PC-9 (cell line): Measurements from ENCODE around the gene ACSF2. TPM values are rescaled to one million over a fixed set of nuclear protein-coding genes. Genes with fewer than 3 reads are reported as not detected.

Experiments
- BruUV-seq: library from RNA; stranded (reverse); fragments of 400-500 nt; replicated peaks from 2 replicates; lab custom pipeline; 2021; lab: Mats Ljungman, UMichigan
- CTCF ChIA-PET: fragments of 300-600 bp; sonication (Branson Sonifier 250); formaldehyde crosslinking; loops from one replicate; lab custom pipeline; 2022; ENCODE audit warnings: antibody characterized with exemption; lab: Charles Lee
- POLR2A ChIA-PET: fragments of 300-600 bp; sonication (Branson Sonifier 250); formaldehyde crosslinking; loops from one replicate; lab custom pipeline; 2022; ENCODE audit warnings: antibody characterized with exemption; ENCODE audit not compliant: unreplicated experiment; lab: Charles Lee
- DNase-seq, 2 experiments: peaks; one replicate each; pipeline versions ENCODE4 v3.0.0 to v3.0.0-alpha.2; 2015 to 2022; ENCODE audit warnings: mixed read lengths in 1 of 2
- H2AFZ ChIP-seq: fragments of 200-600 bp; sonication (generic); 2 replicates; pipeline ENCODE4 v1.8.1; 2017; ENCODE audit warnings: antibody characterized with exemption
- H3F3A ChIP-seq: fragments of 200-600 bp; sonication (generic); 2 replicates; pipeline ENCODE4 v1.8.1; 2017; ENCODE audit warnings: antibody characterized with exemption, mild to moderate bottlenecking, low read depth; ENCODE audit not compliant: insufficient read depth
- H3K27ac ChIP-seq: fragments of 200-600 bp; sonication (generic); 2 replicates; pipeline ENCODE4 v1.6.1; 2016; ENCODE audit warnings: mixed run types
- H3K27me3 ChIP-seq: fragments of 200-600 bp; sonication (generic); 2 replicates; pipeline ENCODE4 v1.6.1; 2016; ENCODE audit warnings: low read depth, mixed run types; ENCODE audit not compliant: insufficient read depth
- H3K36me3 ChIP-seq: fragments of 200-600 bp; sonication (generic); 2 replicates; pipeline ENCODE4 v1.6.1; 2016; ENCODE audit warnings: low read depth, mixed run types
- H3K4me1 ChIP-seq: fragments of 200-600 bp; sonication (generic); replicated peaks from 2 replicates; pipeline ENCODE4 v1.6.1; 2016; ENCODE audit warnings: mixed run types; ENCODE audit not compliant: insufficient read depth
- H3K4me2 ChIP-seq: fragments of 200-600 bp; sonication (generic); 2 replicates; pipeline ENCODE4 v1.6.1; 2017; ENCODE audit warnings: mixed run types
- H3K4me3 ChIP-seq: fragments of 200-600 bp; sonication (generic); 2 replicates; pipeline ENCODE4 v1.6.1; 2016; ENCODE audit warnings: mixed run types
- H3K79me2 ChIP-seq: fragments of 200-600 bp; sonication (generic); 2 replicates; pipeline ENCODE4 v1.6.1; 2017; ENCODE audit warnings: low read depth, mixed run types
- H3K9me2 ChIP-seq: fragments of 200-600 bp; sonication (generic); 2 replicates; pipeline ENCODE4 v1.8.1; 2017; ENCODE audit warnings: mild to moderate bottlenecking; ENCODE audit not compliant: insufficient read depth
- H3K9me3 ChIP-seq: fragments of 200-600 bp; sonication (generic); 2 replicates; pipeline ENCODE4 v1.8.1; 2016; ENCODE audit warnings: low read depth; ENCODE audit not compliant: insufficient read depth
- H4K20me1 ChIP-seq: fragments of 200-600 bp; sonication (generic); 2 replicates; pipeline ENCODE4 v1.8.1; 2017; ENCODE audit not compliant: insufficient read depth
- EZH2 ChIP-seq: fragments of 200-600 bp; sonication (generic); IDR thresholded peaks from 2 replicates; pipeline ENCODE4 v1.8.0; 2017; ENCODE audit warnings: antibody characterized with exemption, low read depth
- intact Hi-C: fragments of 100-400 bp; cut with micrococcal nuclease; formaldehyde crosslinking; loops from one replicate; pipeline ENCODE4 v1.10.0; 2022; ENCODE audit not compliant: unreplicated experiment
- total RNA-seq: library from RNA; stranded (reverse); gene quantifications from 2 replicates; pipeline ENCODE4 v1.2.3, GENCODE V29; 2021
- TF ChIP-seq, protein P1 (sequence below): fragments of 200-600 bp; sonication (generic); conservative IDR thresholded peaks from 2 replicates; pipeline ENCODE4 v1.6.1; 2017; ENCODE audit warnings: mixed run types, antibody characterized with exemption, mild to moderate bottlenecking, moderate library complexity

Gene ACSF2
- total RNA-seq, 1 experiment from 2014 or later, result 154 TPM

DNA sequence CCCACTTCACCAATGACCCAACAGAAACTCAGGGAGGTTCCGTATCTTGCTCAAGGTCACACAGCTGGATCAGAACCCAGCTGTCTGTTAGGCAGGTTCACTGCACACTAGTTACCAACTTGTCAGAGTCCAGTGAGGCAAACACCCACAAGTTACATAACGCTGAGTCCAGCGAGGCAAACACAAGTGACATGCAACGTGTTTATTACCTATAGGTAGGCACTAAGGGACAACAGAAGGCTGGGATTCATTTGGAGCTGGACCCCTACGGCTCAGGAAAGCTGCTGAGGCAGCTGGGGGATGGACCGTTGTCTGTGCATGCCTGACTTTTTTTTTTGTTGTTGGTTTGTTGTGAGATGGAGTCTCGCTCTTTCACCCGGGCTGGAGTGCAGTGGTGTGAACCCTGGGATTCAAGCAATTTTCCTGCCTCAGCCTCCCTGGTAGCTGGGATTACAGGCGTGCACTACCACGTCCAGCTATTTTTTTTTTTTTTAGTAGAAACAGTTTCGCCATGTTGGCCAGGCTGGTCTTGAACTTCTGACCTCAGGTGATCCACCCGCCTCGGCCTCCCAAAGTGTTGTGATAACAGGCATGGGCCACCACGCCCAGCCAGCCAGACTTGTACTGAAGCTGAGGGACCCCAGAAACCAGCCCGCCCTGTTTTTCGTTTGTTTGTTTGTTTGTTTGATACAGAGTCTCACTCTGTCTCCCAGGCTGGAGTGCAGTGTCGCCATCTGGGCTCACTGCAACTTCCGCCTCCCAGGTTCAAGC is 50.7 kb downstream of the ACSF2 start:
- intact Hi-C loops, result loop anchor here (10.0 kb wide), 2 partner anchors 202 to 382 kb away; partner anchors contain the start of genes PDK2 and TMEM92

DNA sequence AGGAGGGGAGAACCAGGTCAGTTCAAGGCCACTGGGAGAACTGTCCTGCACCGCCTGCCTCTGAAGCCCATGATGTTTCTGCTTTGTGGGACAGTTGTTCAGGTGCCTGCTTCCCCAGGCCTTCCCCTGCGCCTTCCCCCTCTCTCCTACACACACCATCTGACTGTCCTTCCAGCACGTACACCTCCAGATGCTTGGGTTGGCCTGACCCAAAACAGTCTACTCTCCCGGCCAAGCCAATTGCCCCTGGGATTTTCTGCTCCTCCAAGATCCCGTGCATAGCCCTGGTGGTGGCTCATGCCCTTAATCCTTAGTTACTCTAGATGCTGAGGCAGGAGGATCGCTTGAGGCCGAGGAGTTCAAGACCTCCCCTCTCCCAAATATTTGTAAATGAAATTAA is 52.0 kb downstream of the ACSF2 start:
- H3K27me3 ChIP-seq, result no peaks in the 10 kb centered on the region
- H3K4me2 ChIP-seq, result peak overlapping the region; percentile 79
- POLR2A ChIA-PET, result interaction anchor here (0.6 kb wide), 1 partner anchor 162 kb away, joined by 3 read pairs; no protein-coding TSS in a partner anchor
- TF ChIP-seq, protein P1, sequence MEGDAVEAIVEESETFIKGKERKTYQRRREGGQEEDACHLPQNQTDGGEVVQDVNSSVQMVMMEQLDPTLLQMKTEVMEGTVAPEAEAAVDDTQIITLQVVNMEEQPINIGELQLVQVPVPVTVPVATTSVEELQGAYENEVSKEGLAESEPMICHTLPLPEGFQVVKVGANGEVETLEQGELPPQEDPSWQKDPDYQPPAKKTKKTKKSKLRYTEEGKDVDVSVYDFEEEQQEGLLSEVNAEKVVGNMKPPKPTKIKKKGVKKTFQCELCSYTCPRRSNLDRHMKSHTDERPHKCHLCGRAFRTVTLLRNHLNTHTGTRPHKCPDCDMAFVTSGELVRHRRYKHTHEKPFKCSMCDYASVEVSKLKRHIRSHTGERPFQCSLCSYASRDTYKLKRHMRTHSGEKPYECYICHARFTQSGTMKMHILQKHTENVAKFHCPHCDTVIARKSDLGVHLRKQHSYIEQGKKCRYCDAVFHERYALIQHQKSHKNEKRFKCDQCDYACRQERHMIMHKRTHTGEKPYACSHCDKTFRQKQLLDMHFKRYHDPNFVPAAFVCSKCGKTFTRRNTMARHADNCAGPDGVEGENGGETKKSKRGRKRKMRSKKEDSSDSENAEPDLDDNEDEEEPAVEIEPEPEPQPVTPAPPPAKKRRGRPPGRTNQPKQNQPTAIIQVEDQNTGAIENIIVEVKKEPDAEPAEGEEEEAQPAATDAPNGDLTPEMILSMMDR, result no peak
- no peak for TF ChIP-seq EZH2
- H3K4me1 ChIP-seq, result peaks cover 29% of the 10 kb centered on the region
- H3K9me3 ChIP-seq, result no peaks in the 10 kb centered on the region
- no peaks in the 10 kb centered on the region for H3K9me2 ChIP-seq
- H3K27ac ChIP-seq, result peak overlapping the region; percentile 54; the same call in 1 of the 2 replicates
- no peaks in the 10 kb centered on the region; the same call in 1 of the 2 replicates for H4K20me1 ChIP-seq
- H3F3A ChIP-seq, result peaks cover 56% of the 10 kb centered on the region
- intact Hi-C loops, result loop anchor here (1.0 to 10.0 kb wide), 6 partner anchors 54 to 383 kb away; partner anchors contain the start of genes LRRC59, PDK2 and TMEM92
- peaks cover 1% of the 10 kb centered on the region; the same call in 1 of the 2 replicates for H3K36me3 ChIP-seq
- CTCF ChIA-PET, result interaction anchor here (0.6 to 0.7 kb wide), 6 partner anchors 26 to 453 kb away, joined by 5 to 17 read pairs (median 12); no protein-coding TSS in a partner anchor
- H3K4me3 ChIP-seq, result peak overlapping the region; percentile 86
- BruUV-seq, result no TSS peak
- no peak for DNase-seq
- H3K79me2 ChIP-seq, result peaks cover 16% of the 10 kb centered on the region
- peak overlapping the region; percentile 83 for H2AFZ ChIP-seq

More for the DNA sequence above, 50.7 kb downstream of the ACSF2 start:
- Histone ChIP-seq H3F3A (peaks cover 56% of the 10 kb centered on the region), H3K79me2 (peaks cover 16% of the 10 kb centered on the region), H4K20me1 (no peaks in the 10 kb centered on the region; the same call in 1 of the 2 replicates), H2AFZ (no peak overlapping the region), H3K36me3 (peaks cover 5% of the 10 kb centered on the region; the same call in 1 of the 2 replicates), H3K27ac (no peak overlapping the region), H3K4me1 (peaks cover 25% of the 10 kb centered on the region), H3K4me3 (no peak overlapping the region), H3K9me2 (no peaks in the 10 kb centered on the region), H3K4me2 (no peak overlapping the region), H3K27me3 (no peaks in the 10 kb centered on the region), H3K9me3 (no peaks in the 10 kb centered on the region)
- POLR2A ChIA-PET, result no interaction called here
- TF ChIP-seq, protein P1, result no peak
- no peak for TF ChIP-seq EZH2
- no peak for DNase-seq
- CTCF ChIA-PET, result interaction anchor here (0.6 kb wide), 1 partner anchor 276 kb away, joined by 7 read pairs; no protein-coding TSS in a partner anchor
- BruUV-seq, result no TSS peak
